Hepatocyte (in vitro differentiated cells): ENCODE data around the gene ELF5.

Source experiments
- EZH2 ChIP-seq: fragments of 200-600 bp; sonication (generic); IDR thresholded peaks from 2 replicates; pipeline ENCODE4 v1.6.1; 2016; ENCODE audit warnings: antibody characterized with exemption, mild to moderate bottlenecking, borderline replicate concordance
- TF ChIP-seq, protein P1 (sequence below): fragments of 200-600 bp; sonication (generic); IDR thresholded peaks from 2 replicates; pipeline ENCODE4 v1.5.1; 2016; ENCODE audit warnings: antibody characterized with exemption, mild to moderate bottlenecking; ENCODE audit not compliant: poor library complexity

DNA sequence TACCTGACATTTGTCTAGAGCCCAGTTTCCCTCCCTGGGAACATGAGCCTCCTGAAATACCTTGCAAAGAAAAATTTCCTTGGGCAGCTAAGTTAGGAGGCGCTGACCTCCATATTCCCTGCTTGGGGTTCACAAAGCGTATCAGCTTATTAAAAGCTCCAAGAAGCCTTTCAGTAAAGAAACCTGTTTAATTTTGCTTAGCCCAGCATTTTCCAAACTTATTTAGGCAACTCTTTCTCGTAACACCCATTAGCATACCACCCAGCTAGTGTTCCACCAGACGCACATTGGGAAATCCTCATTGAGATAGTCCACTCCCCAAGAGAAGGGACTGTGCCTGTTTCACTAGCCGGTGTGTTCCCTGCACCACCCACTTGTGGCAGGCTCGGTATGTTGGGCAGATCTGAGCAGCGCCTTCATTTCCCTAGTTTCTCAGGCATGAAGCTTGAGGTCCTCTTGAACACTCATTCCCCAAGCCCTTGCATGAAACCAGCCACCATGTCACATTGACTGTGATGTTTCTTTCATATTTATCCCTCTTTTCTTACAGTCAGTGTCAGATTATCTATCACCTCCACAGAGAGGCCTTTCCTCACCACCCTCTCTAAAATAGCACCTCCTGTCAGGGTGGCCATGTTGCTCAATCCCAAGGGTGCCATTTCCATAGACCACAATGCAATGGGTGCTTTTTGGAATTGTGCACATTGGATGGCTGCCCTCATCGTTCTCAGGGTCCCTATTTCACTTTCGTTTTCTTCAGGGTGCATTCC is 12.5 kb upstream of the ELF5 start:
- TF ChIP-seq, protein P1, sequence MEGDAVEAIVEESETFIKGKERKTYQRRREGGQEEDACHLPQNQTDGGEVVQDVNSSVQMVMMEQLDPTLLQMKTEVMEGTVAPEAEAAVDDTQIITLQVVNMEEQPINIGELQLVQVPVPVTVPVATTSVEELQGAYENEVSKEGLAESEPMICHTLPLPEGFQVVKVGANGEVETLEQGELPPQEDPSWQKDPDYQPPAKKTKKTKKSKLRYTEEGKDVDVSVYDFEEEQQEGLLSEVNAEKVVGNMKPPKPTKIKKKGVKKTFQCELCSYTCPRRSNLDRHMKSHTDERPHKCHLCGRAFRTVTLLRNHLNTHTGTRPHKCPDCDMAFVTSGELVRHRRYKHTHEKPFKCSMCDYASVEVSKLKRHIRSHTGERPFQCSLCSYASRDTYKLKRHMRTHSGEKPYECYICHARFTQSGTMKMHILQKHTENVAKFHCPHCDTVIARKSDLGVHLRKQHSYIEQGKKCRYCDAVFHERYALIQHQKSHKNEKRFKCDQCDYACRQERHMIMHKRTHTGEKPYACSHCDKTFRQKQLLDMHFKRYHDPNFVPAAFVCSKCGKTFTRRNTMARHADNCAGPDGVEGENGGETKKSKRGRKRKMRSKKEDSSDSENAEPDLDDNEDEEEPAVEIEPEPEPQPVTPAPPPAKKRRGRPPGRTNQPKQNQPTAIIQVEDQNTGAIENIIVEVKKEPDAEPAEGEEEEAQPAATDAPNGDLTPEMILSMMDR, result no peak
- TF ChIP-seq EZH2, result no peak
